Measurements from ENCODE around the gene NDUFC2. TPM values are rescaled to one million over a fixed set of nuclear protein-coding genes. Genes with fewer than 3 reads are reported as not detected.
A peak's percentile ranks its signal among the peaks of the same experiment; 100 is the strongest.

The NDUFC2 gene
- total and polyA plus RNA-seq, 2 of the 13 experiments (the other 11 are each of a cell fraction or from before 2014, with no cell fraction given) = 256 to 363 TPM

- Histone ChIP-seq H3K9ac (ENCODE audit: insufficient read depth, low read depth, low read length) (peak within 1 kb of the TSS; percentile 74), H3K4me1 (ENCODE audit: insufficient read depth, low read length) (peaks cover 50% of the 10 kb centered on the region), H3K9me3 (ENCODE audit: low read length) (no peaks in the 10 kb centered on the region), H3K27me3 (ENCODE audit: control insufficient read depth in 1 of 2, insufficient read depth in 2 of 2, low read length in 2 of 2) (no peaks in the 10 kb centered on the region), H3K27ac (ENCODE audit: extremely low read length, insufficient read depth, low read length) (peak within 1 kb of the TSS; percentile 63), H3K79me2 (ENCODE audit: insufficient read depth, low read length) (no peaks in the 10 kb centered on the region), H4K20me1 (ENCODE audit: insufficient read depth, low read length) (no peaks in the 10 kb centered on the region), H3K4me3 (replicated peaks in 1 of 3; ENCODE audit: insufficient read depth in 1 of 3, low read depth in 2 of 3, low read length in 3 of 3) (peak within 1 kb of the TSS; percentile 56 to 79 (median 67)), H2AFZ (ENCODE audit: low read length) (no peak within 1 kb of the TSS), H3K4me2 (ENCODE audit: low read depth, low read length) (peak within 1 kb of the TSS; percentile 82), H3K36me3 (replicated peaks in 1 of 2; ENCODE audit: control insufficient read depth in 1 of 2, insufficient read depth in 2 of 2, low read length in 2 of 2) (no peaks in the 10 kb centered on the region)
- 7% methylated on average over 27 of the region's 37 CpGs for WGBS (ENCODE audit: low lambda C conversion rate)
- POLR2A ChIA-PET = interaction anchor here (1.0 to 4.8 kb wide), 3 partner anchors 17 to 28 kb away, joined by 4 to 27 read pairs (median 12); partner anchors contain the start of gene INTS4
- CTCF ChIA-PET (ENCODE audit: low intra/inter-chr PET ratio, low total read pairs) = no interaction called here
- intact Hi-C loops (cut with micrococcal nuclease; ENCODE audit: unreplicated experiment) (no loop called here), in situ Hi-C loops (cut with HindIII; ENCODE audit: extremely low pct_ligation_motif_present, low pct_unique_long_range_greater_than_20kb) (no loop called here)
- BruUV-seq (replicated peaks) = no TSS peak
- FAIRE-seq = peak; percentile 39
- peak; percentile 94 for ATAC-seq
- DNase-seq (ENCODE audit: low spot score) = peak; percentile 53
- TF ChIP-seq ARHGAP35 (CRISPR knock-in tag; IDR thresholded peaks at IDR 0.05; ENCODE audit: borderline replicate concordance) = no peak
- TF ChIP-seq ZNF33B (CRISPR knock-in tag; IDR thresholded peaks at IDR 0.05) = peak; percentile 67; the same call in 1 of the 2 replicates
- peak; percentile 53; the same call in 1 of the 2 replicates for TF ChIP-seq ZNF501 (CRISPR knock-in tag; IDR thresholded peaks at IDR 0.05)
- TF ChIP-seq KDM1A (CRISPR knock-in tag; IDR thresholded peaks at IDR 0.05) = no peak
- no peak; the same call in 1 of the 2 replicates for TF ChIP-seq MEIS1 (CRISPR knock-in tag; IDR thresholded peaks at IDR 0.05; ENCODE audit: borderline replicate concordance)
- no peak for TF ChIP-seq ZNF3 (CRISPR knock-in tag; IDR thresholded peaks at IDR 0.05)
- TF ChIP-seq, protein P1, sequence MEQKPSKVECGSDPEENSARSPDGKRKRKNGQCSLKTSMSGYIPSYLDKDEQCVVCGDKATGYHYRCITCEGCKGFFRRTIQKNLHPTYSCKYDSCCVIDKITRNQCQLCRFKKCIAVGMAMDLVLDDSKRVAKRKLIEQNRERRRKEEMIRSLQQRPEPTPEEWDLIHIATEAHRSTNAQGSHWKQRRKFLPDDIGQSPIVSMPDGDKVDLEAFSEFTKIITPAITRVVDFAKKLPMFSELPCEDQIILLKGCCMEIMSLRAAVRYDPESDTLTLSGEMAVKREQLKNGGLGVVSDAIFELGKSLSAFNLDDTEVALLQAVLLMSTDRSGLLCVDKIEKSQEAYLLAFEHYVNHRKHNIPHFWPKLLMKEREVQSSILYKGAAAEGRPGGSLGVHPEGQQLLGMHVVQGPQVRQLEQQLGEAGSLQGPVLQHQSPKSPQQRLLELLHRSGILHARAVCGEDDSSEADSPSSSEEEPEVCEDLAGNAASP (CRISPR knock-in tag; IDR thresholded peaks at IDR 0.05; ENCODE audit: borderline replicate concordance) = no peak
- TF ChIP-seq, protein P2, sequence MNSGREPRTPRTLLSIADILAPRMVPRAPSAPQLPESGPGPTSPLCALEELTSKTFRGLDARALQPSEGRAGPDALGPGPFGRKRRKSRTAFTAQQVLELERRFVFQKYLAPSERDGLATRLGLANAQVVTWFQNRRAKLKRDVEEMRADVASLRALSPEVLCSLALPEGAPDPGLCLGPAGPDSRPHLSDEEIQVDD (CRISPR knock-in tag; IDR thresholded peaks at IDR 0.05; ENCODE audit: borderline replicate concordance) = 0 out of 2 replicates have a peak, but pooled peaks have one; percentile 77
- TF ChIP-seq ZEB1 (IDR thresholded peaks at IDR 0.05; ENCODE audit: insufficient replicate concordance, low read depth) = no peak
- peak; percentile 58; the same call in 1 of the 2 replicates for TF ChIP-seq ZSCAN9 (CRISPR knock-in tag; IDR thresholded peaks at IDR 0.05; ENCODE audit: borderline replicate concordance)
- TF ChIP-seq ZKSCAN5 (CRISPR knock-in tag; IDR thresholded peaks at IDR 0.05) = 0 out of 2 replicates have a peak, but pooled peaks have one; percentile 45
- no peak for TF ChIP-seq RFX5 (IDR thresholded peaks at IDR 0.05; ENCODE audit: low read depth, low read length)
- no peak for TF ChIP-seq ZNF333 (CRISPR knock-in tag; IDR thresholded peaks at IDR 0.05; ENCODE audit: borderline replicate concordance)
- TF ChIP-seq MEIS2 (CRISPR knock-in tag; IDR thresholded peaks at IDR 0.05) = no peak
- TF ChIP-seq ZNF383 (CRISPR knock-in tag; IDR thresholded peaks at IDR 0.05; ENCODE audit: borderline replicate concordance) = no peak
- peak; percentile 69 for TF ChIP-seq PHF21A (CRISPR knock-in tag; IDR thresholded peaks at IDR 0.05)
- no peak for TF ChIP-seq SNRNP70 (IDR thresholded peaks at IDR 0.05; ENCODE audit: low read depth, low read length)
- no peak for TF ChIP-seq AGO1 (IDR thresholded peaks at IDR 0.05; ENCODE audit: low read depth, low read length, poor library complexity, severe bottlenecking)
- TF ChIP-seq AKAP8 (CRISPR knock-in tag; IDR thresholded peaks at IDR 0.05) = peak; percentile 55; the same call in 1 of the 2 replicates
- peak; percentile 27; the same call in 1 of the 2 replicates for TF ChIP-seq GATAD2A (CRISPR knock-in tag; IDR thresholded peaks at IDR 0.05)
- TF ChIP-seq DMAP1 (CRISPR knock-in tag; IDR thresholded peaks at IDR 0.05) = 0 out of 2 replicates have a peak, but pooled peaks have one; percentile 54
- TF ChIP-seq NBN (conservative IDR thresholded peaks at IDR 0.05) = no peak
- TF ChIP-seq HMG20B (CRISPR knock-in tag; conservative IDR thresholded peaks at IDR 0.05) = no peak
- TF ChIP-seq MEF2D (CRISPR knock-in tag; IDR thresholded peaks at IDR 0.05) = peak; percentile 62
- TF ChIP-seq KLF13 (CRISPR knock-in tag; IDR thresholded peaks at IDR 0.05) = no peak
These were observed 57.0 kb downstream of the NDUFC2 start, which contains the start of gene KCTD14 for GRCh38 chr11:78022397-78023396. Gene KCTD14, minus strand, starts transcription at chr11:78023276. Its CDS starts 27 bp downstream, at chr11:78023249.
